Measurements from ENCODE around the gene ENTPD5.

The ENTPD5 gene

GRCh38 chr14:73949752-73950734, 69.0 kb downstream of the ENTPD5 start, which contains the start of the genes COQ6 and FAM161B:
Gene COQ6 (plus strand): TSS chr14:73950302. CDS start chr14:73950333, 31 bp downstream.
Gene FAM161B (minus strand): TSS chr14:73950094. CDS start chr14:73950026, 68 bp downstream.
- H3K4me3 ChIP-seq (ENCODE audit: control insufficient read depth, low read depth, low read length), result peak within 1 kb of the TSS; percentile 96
- DNase-seq (ENCODE audit: low read depth), result peak; percentile 81
- TF ChIP-seq CTCF (IDR thresholded peaks at IDR 0.05; ENCODE audit: control insufficient read depth, insufficient read depth, low read depth, low read length, missing control alignments), result no peak

GRCh38 chr14:73945159-73945670, 73.9 kb downstream of the ENTPD5 start:
- no peak overlapping the region for H3K4me3 ChIP-seq (ENCODE audit: control insufficient read depth, low read depth, low read length)
- no peak for DNase-seq (ENCODE audit: low read depth)
- no peak for TF ChIP-seq CTCF (IDR thresholded peaks at IDR 0.05; ENCODE audit: control insufficient read depth, insufficient read depth, low read depth, low read length, missing control alignments)

- no peak for TF ChIP-seq CTCF (IDR thresholded peaks at IDR 0.05; ENCODE audit: control insufficient read depth, insufficient read depth, low read depth, low read length, missing control alignments)
- H3K4me3 ChIP-seq (ENCODE audit: control insufficient read depth, low read depth, low read length), result no peak overlapping the region
- no peak for DNase-seq (ENCODE audit: low read depth)
These were observed 74.5 kb downstream of the ENTPD5 start for GRCh38 chr14:73944432-73945158.

GRCh38 chr14:73943083-73943482, 76.0 kb downstream of the ENTPD5 start:
- H3K4me3 ChIP-seq (ENCODE audit: control insufficient read depth, low read depth, low read length), result no peak overlapping the region
- no peak for TF ChIP-seq CTCF (IDR thresholded peaks at IDR 0.05; ENCODE audit: control insufficient read depth, insufficient read depth, low read depth, low read length, missing control alignments)
- peak; percentile 60 for DNase-seq (ENCODE audit: low read depth)

- TF ChIP-seq CTCF (IDR thresholded peaks at IDR 0.05; ENCODE audit: control insufficient read depth, insufficient read depth, low read depth, low read length, missing control alignments), result no peak
- H3K4me3 ChIP-seq (ENCODE audit: control insufficient read depth, low read depth, low read length), result no peak overlapping the region
- no peak for DNase-seq (ENCODE audit: low read depth)
These were observed 76.9 kb downstream of the ENTPD5 start for GRCh38 chr14:73942180-73942579.

- no peak for TF ChIP-seq CTCF (IDR thresholded peaks at IDR 0.05; ENCODE audit: control insufficient read depth, insufficient read depth, low read depth, low read length, missing control alignments)
- no peak for DNase-seq (ENCODE audit: low read depth)
- H3K4me3 ChIP-seq (ENCODE audit: control insufficient read depth, low read depth, low read length), result no peak overlapping the region
These were observed 82.1 kb downstream of the ENTPD5 start for GRCh38 chr14:73937012-73937411.

All from AG09309 (cell line).